Progenitor cell of endocrine pancreas (in vitro differentiated cells): ENCODE measurements around the gene PRRC2C. TPM values are rescaled to one million over a fixed set of nuclear protein-coding genes. Genes with fewer than 3 reads are reported as not detected.
"Not testable (repeated sequence)": the region's sequence is repeated elsewhere in the genome, so short reads cannot be mapped to it uniquely, and the experiment has no call there.

Experiments
- DNase-seq: peaks from one replicate; pipeline ENCODE4 v3.0.0; 2021; ENCODE audit warnings: low spot score; ENCODE audit not compliant: unreplicated experiment
- H3K27ac Mint-ChIP-seq: 2 replicates; pipeline ENCODE4 v1.8.0; 2021; ENCODE audit warnings: mild to moderate bottlenecking, moderate library complexity, mixed read lengths
- H3K27me3 Mint-ChIP-seq: 2 replicates; pipeline ENCODE4 v1.8.0; 2021; ENCODE audit warnings: mixed read lengths
- H3K36me3 Mint-ChIP-seq: 2 replicates; pipeline ENCODE4 v1.8.0; 2022; ENCODE audit warnings: mixed read lengths; ENCODE audit not compliant: insufficient read depth
- H3K4me1 Mint-ChIP-seq: 2 replicates; pipeline ENCODE4 v1.8.0; 2021; ENCODE audit warnings: low read depth, mixed read lengths
- H3K4me3 Mint-ChIP-seq: 2 replicates; pipeline ENCODE4 v1.8.0; 2021; ENCODE audit warnings: low read depth, mild to moderate bottlenecking, moderate library complexity, mixed read lengths
- H3K9me3 Mint-ChIP-seq: 2 replicates; pipeline ENCODE4 v1.8.0; 2021; ENCODE audit warnings: low read depth, mixed read lengths
- CTCF ChIP-seq: fragments of 200-600 bp; sonication (generic); IDR thresholded peaks from one replicate; pipeline ENCODE4 v1.5.0; 2021; ENCODE audit warnings: antibody characterized with exemption, mild to moderate bottlenecking; ENCODE audit not compliant: unreplicated experiment
- total RNA-seq: library from RNA; stranded (reverse); gene quantifications from 2 replicates; pipeline ENCODE4 v1.2.1, GENCODE V29; 2021

PRRC2C gene
- total RNA-seq, 1 donor from 2014 or later: 213 TPM

DNA sequence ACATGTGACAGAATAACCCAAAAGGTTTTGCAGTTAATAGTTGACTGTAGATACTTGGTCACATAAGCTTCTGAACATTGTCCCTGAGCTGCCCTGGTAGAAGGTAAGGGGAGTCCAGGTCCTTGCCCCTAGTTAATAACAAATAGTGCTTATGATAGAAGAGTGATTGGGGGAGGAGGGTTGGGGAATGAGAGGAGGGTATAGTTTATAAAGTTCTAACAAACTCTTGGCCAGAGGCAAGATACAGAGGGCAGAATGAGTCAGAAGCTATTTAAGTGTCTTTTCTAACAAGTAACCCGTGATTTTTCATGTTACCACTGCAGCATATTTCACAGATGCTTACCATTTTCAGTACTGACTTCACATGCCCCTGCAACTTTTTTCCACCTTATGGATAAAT is 110.0 kb downstream of the PRRC2C start:
- peaks cover 9% of the 10 kb centered on the region for H3K9me3 Mint-ChIP-seq
- no peak overlapping the region for H3K4me3 Mint-ChIP-seq
- TF ChIP-seq CTCF: no peak
- H3K36me3 Mint-ChIP-seq: peaks cover 18% of the 10 kb centered on the region
- H3K4me1 Mint-ChIP-seq: no peaks in the 10 kb centered on the region
- H3K27me3 Mint-ChIP-seq: no peaks in the 10 kb centered on the region
- no peak overlapping the region for H3K27ac Mint-ChIP-seq
- DNase-seq: no peak

DNA sequence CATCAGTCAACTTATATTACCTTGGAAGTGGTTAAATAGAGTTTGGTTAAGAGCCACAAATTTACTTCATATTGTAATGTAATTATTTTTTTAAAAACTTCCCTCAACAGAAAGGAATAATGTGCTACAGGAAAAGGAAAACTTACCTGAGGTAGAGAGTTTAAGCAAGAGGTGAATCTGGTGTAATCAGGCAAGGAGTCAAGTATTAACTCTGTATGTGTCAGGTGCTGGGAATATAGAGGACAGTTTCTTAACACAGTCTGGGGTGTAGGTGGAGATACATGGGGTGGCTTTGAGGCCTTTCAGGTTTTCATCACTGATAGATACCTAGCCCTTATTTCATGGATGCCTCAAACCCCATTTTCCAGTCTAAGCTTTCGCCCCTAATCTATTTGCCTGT is 110.8 kb downstream of the PRRC2C start:
- no peak for TF ChIP-seq CTCF
- no peak for DNase-seq
- Mint-ChIP-seq H3K4me3 (no peak overlapping the region), H3K27me3 (no peaks in the 10 kb centered on the region), H3K36me3 (peaks cover 18% of the 10 kb centered on the region), H3K4me1 (peaks cover under 1% of the 10 kb centered on the region), H3K9me3 (peaks cover 9% of the 10 kb centered on the region), H3K27ac (no peak overlapping the region)

DNA sequence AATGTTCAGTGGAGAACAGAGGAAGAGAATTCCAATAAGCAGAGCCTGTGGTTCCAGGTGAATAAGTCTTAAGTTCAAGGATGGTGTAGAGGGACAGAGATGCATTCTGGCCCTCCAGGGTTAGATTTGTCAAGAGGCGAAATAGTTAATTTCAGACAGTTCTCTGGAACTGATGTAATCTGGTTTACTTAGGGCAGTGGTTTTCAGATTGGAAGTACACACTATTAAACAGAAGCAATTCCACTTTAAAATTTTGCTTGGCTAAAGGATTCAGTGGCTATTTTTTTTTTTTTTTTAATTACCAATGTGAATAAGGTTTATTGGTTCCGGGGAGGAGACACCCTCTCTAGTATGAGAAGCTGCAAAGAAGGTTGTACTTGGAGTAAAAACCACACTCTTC is 111.4 kb downstream of the PRRC2C start:
- peaks cover 17% of the 10 kb centered on the region for H3K36me3 Mint-ChIP-seq

DNA sequence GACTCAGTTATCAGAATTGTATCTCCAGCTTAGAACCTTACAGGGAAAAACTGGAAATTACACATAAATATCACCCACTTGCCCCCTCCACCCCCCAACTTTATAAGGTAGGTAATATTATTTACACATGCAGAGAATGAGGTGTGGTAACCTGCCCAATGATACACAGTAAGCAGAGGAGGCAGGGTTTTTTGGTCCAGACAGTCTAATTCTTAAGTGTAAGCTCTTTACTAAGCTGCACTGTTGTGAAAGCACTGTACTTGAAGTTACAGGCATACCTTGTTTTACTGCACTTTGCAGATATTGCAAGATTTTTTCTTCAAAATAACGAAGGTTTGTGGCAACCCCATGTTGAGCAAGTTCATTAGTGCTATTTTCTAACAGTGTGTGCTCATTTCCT is 111.9 kb downstream of the PRRC2C start:
- H3K4me1 Mint-ChIP-seq: peaks cover 1% of the 10 kb centered on the region
- no peaks in the 10 kb centered on the region for H3K27me3 Mint-ChIP-seq
- H3K27ac Mint-ChIP-seq: no peak overlapping the region
- peaks cover 16% of the 10 kb centered on the region for H3K36me3 Mint-ChIP-seq
- peaks cover 9% of the 10 kb centered on the region for H3K9me3 Mint-ChIP-seq
- no peak overlapping the region for H3K4me3 Mint-ChIP-seq
- no peak for DNase-seq
- TF ChIP-seq CTCF: no peak

More for the DNA sequence above, 111.4 kb downstream of the PRRC2C start:
- H3K27me3 Mint-ChIP-seq: no peaks in the 10 kb centered on the region
- no peak overlapping the region for H3K27ac Mint-ChIP-seq
- TF ChIP-seq CTCF: no peak
- no peak overlapping the region for H3K4me3 Mint-ChIP-seq
- peaks cover 1% of the 10 kb centered on the region for H3K4me1 Mint-ChIP-seq
- H3K9me3 Mint-ChIP-seq: peaks cover 9% of the 10 kb centered on the region
- DNase-seq: no peak

- H3K9me3 Mint-ChIP-seq: not testable (repeated sequence)
These were observed 115.0 kb downstream of the PRRC2C start for GRCh38 chr1:171600310-171600709.

GRCh38 chr1:171600862-171601261 is 115.5 kb downstream of the PRRC2C start:
- peaks cover 9% of the 10 kb centered on the region for H3K9me3 Mint-ChIP-seq
- peaks cover 8% of the 10 kb centered on the region for H3K36me3 Mint-ChIP-seq
- DNase-seq: no peak
- H3K27me3 Mint-ChIP-seq: no peaks in the 10 kb centered on the region
- no peak overlapping the region for H3K27ac Mint-ChIP-seq
- H3K4me1 Mint-ChIP-seq: peaks cover 1% of the 10 kb centered on the region
- H3K4me3 Mint-ChIP-seq: no peak overlapping the region
- TF ChIP-seq CTCF: no peak

More at GRCh38 chr1:171600310-171600709, 115.0 kb downstream of the PRRC2C start:
- H3K4me1 Mint-ChIP-seq, H3K36me3 Mint-ChIP-seq, H3K27me3 Mint-ChIP-seq, H3K27ac Mint-ChIP-seq, DNase-seq, H3K4me3 Mint-ChIP-seq: not testable (repeated sequence)

DNA sequence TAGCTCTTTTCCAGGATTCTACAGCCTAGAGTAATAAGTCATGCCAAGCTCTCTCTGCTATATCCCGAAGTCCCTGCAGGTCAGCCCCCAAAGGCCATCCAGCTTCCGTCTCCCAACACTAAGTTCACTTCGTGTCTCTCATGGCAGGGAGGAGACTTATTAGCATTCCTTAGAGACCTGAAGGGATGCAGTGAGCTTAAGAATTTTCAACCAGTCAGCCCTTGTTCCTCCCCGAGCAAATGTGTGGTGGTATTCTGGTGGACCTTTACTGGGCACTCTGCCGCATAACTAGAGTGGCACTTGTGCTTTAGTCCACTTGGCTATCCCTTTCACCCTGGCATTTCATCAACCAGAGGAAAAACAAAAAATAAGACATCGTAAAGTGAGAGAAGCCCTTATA is 117.7 kb downstream of the PRRC2C start:
- H3K4me3 Mint-ChIP-seq, H3K4me1 Mint-ChIP-seq, H3K36me3 Mint-ChIP-seq, DNase-seq, H3K27me3 Mint-ChIP-seq, H3K27ac Mint-ChIP-seq, H3K9me3 Mint-ChIP-seq: not testable (repeated sequence)
